HepG2 (cell line): Measurements from ENCODE around the gene SPG7. TPM values are rescaled to one million over a fixed set of nuclear protein-coding genes. Genes with fewer than 3 reads are reported as not detected.
A peak's percentile ranks its signal among the peaks of the same experiment; 100 is the strongest.

Source experiments
- ARNT ChIP-seq: fragments of 450-650 bp; IDR thresholded peaks from 2 replicates; pipeline ENCODE4 v1.6.1; 2017
- ARNTL ChIP-seq: sonication (generic); formaldehyde crosslinking; IDR thresholded peaks from 2 replicates; pipeline ENCODE4 v1.4.0; 2020; ENCODE audit warnings: mild to moderate bottlenecking, missing genetic modification reagents
- ERF ChIP-seq: IDR thresholded peaks from 2 replicates; pipeline ENCODE4 v1.6.1; 2018; ENCODE audit warnings: missing biosample characterization, missing genetic modification reagents
- FOSL1 ChIP-seq: sonication (generic); formaldehyde crosslinking; IDR thresholded peaks from 2 replicates; pipeline ENCODE4 v1.9.0; 2021; ENCODE audit warnings: missing genetic modification reagents, borderline replicate concordance
- FOXM1 ChIP-seq: sonication (generic); formaldehyde crosslinking; IDR thresholded peaks from 2 replicates; pipeline ENCODE4 v1.5.0; 2020; ENCODE audit warnings: missing genetic modification reagents
- GZF1 ChIP-seq: sonication (generic); formaldehyde crosslinking; IDR thresholded peaks from 2 replicates; pipeline ENCODE4 v1.5.1; 2020; ENCODE audit warnings: mild to moderate bottlenecking, missing genetic modification reagents
- PATZ1 ChIP-seq: sonication (generic); formaldehyde crosslinking; IDR thresholded peaks from 2 replicates; pipeline ENCODE4 v1.4.0; 2020; ENCODE audit warnings: missing genetic modification reagents
- PITX1 ChIP-seq: sonication (generic); formaldehyde crosslinking; IDR thresholded peaks from 2 replicates; pipeline ENCODE4 v1.5.1; 2020; ENCODE audit warnings: mild to moderate bottlenecking, missing genetic modification reagents
- POLR2AphosphoS5 ChIP-seq: IDR thresholded peaks from 2 replicates; pipeline ENCODE4 v1.6.1; 2012; ENCODE audit warnings: low read depth, low read length
- SNAI1 ChIP-seq: sonication (generic); formaldehyde crosslinking; IDR thresholded peaks from 2 replicates; pipeline ENCODE4 v1.5.0; 2020; ENCODE audit warnings: mild to moderate bottlenecking, missing genetic modification reagents, borderline replicate concordance
- ZBTB10 ChIP-seq: sonication (generic); formaldehyde crosslinking; IDR thresholded peaks from 2 replicates; pipeline ENCODE4 v1.4.0; 2020; ENCODE audit warnings: missing genetic modification reagents, borderline replicate concordance
- ZNF317 ChIP-seq: sonication (generic); formaldehyde crosslinking; IDR thresholded peaks from 2 replicates; pipeline ENCODE4 v1.5.0; 2020; ENCODE audit warnings: mild to moderate bottlenecking, missing genetic modification reagents
- ZNF329 ChIP-seq: sonication (generic); formaldehyde crosslinking; IDR thresholded peaks from 2 replicates; pipeline ENCODE4 v1.9.0; 2021; ENCODE audit warnings: low read depth, mild to moderate bottlenecking, missing genetic modification reagents
- ZNF383 ChIP-seq: sonication (generic); formaldehyde crosslinking; IDR thresholded peaks from 2 replicates; pipeline ENCODE4 v1.4.0; 2020; ENCODE audit warnings: missing genetic modification reagents, mild to moderate bottlenecking, borderline replicate concordance
- ZNF460 ChIP-seq: sonication (generic); formaldehyde crosslinking; IDR thresholded peaks from 2 replicates; pipeline ENCODE4 v1.5.1; 2020; ENCODE audit warnings: missing genetic modification reagents, mild to moderate bottlenecking, borderline replicate concordance
- ZNF503 ChIP-seq: sonication (generic); formaldehyde crosslinking; IDR thresholded peaks from 2 replicates; pipeline ENCODE4 v1.4.0; 2020; ENCODE audit warnings: missing genetic modification reagents
- ZNF816 ChIP-seq: sonication (generic); formaldehyde crosslinking; IDR thresholded peaks from 2 replicates; pipeline ENCODE4 v1.8.0; 2022; ENCODE audit warnings: missing genetic modification reagents, mild to moderate bottlenecking, borderline replicate concordance
- polyA plus RNA-seq, 8 experiments: library from polyadenylated mRNA; depleted of rRNA in 3 of 8; stranded (reverse) in 7 of 8; unstranded in 1 of 8; fragments of >200 nt; fragmentation: Illumina TruSeq in 4 of 8; extraction: Trizol in 4 of 8; gene quantifications; 2 replicates each; pipeline versions ENCODE4 v1.2.1 to v1.2.3, GENCODE V29; 2011 to 2016; ENCODE audit warnings: low read depth in 4 of 8, missing spikeins in 1 of 8, mixed read lengths in 1 of 8; ENCODE audit not compliant: insufficient read depth in 1 of 8
- total RNA-seq, 5 experiments: library from RNA; depleted of rRNA; stranded (reverse); fragments of >200 nt; fragmentation: Illumina TruSeq; extraction: Trizol; gene quantifications; 2 replicates each; pipeline ENCODE4 v1.2.3, GENCODE V29; 2016; ENCODE audit warnings: low read depth in 1 of 5
- TF ChIP-seq, protein P1 (sequence below): sonication (generic); formaldehyde crosslinking; IDR thresholded peaks from 2 replicates; pipeline ENCODE4 v1.4.0; 2020; ENCODE audit warnings: low read depth, mild to moderate bottlenecking, missing genetic modification reagents

SPG7 gene
- total and polyA plus RNA-seq, 2 of the 13 experiments (the other 11 are each of a cell fraction or from before 2014, with no cell fraction given) = 66.0 to 136 TPM

- TF ChIP-seq ARNTL (CRISPR knock-in tag) = no peak
- TF ChIP-seq ZNF460 (CRISPR knock-in tag) = no peak
- 0 out of 2 replicates have a peak, but pooled peaks have one; percentile 16 for TF ChIP-seq GZF1 (CRISPR knock-in tag)
- TF ChIP-seq ZNF503 (CRISPR knock-in tag) = no peak
- TF ChIP-seq ZNF329 = peak; percentile 31; the same call in 1 of the 2 replicates
- TF ChIP-seq FOSL1 (CRISPR knock-in tag) = peak; percentile 36; the same call in 1 of the 2 replicates
- no peak for TF ChIP-seq ZBTB10 (CRISPR knock-in tag)
- TF ChIP-seq ZNF816 (CRISPR knock-in tag) = no peak
- TF ChIP-seq, protein P1, sequence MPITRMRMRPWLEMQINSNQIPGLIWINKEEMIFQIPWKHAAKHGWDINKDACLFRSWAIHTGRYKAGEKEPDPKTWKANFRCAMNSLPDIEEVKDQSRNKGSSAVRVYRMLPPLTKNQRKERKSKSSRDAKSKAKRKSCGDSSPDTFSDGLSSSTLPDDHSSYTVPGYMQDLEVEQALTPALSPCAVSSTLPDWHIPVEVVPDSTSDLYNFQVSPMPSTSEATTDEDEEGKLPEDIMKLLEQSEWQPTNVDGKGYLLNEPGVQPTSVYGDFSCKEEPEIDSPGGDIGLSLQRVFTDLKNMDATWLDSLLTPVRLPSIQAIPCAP (CRISPR knock-in tag) = no peak
- TF ChIP-seq ZNF317 (CRISPR knock-in tag) = no peak
- TF ChIP-seq FOXM1 (CRISPR knock-in tag) = peak; percentile 74; the same call in 1 of the 2 replicates
- no peak for TF ChIP-seq SNAI1 (CRISPR knock-in tag)
- peak; percentile 18 for TF ChIP-seq POLR2AphosphoS5
- peak; percentile 77 for TF ChIP-seq PATZ1
- TF ChIP-seq ARNT = no peak
- TF ChIP-seq ERF = no peak; the same call in 1 of the 2 replicates
- TF ChIP-seq PITX1 = 0 out of 2 replicates have a peak, but pooled peaks have one; percentile 17
- TF ChIP-seq ZNF383 (CRISPR knock-in tag) = no peak; the same call in 1 of the 2 replicates
Observed at GRCh38 chr16:89565506-89566372, 57.5 kb downstream of the SPG7 start (continued).
